Stimulated activated memory B cell treated with anti-CD40 and anti-IgM and Interleukin-4, amounts not matched to agents 10 μg/mL and 1 μg/mL and 100 μg/mL, for 72 hours (primary cell): ENCODE results near the gene FKBP10.
"Not testable (repeated sequence)": the region's sequence is repeated elsewhere in the genome, so short reads cannot be mapped to it uniquely, and the experiment has no call there.

Source experiments
- ATAC-seq: fragments of 150-1000 bp; cut with Tn5 transposase; 2 replicates; pipeline ENCODE4 v1.10.0; 2021
- H3K27ac Mint-ChIP-seq: one replicate; pipeline ENCODE4 v1.8.0; 2022; ENCODE audit warnings: mild to moderate bottlenecking, mixed read lengths
- H3K27me3 Mint-ChIP-seq: one replicate; pipeline ENCODE4 v1.8.0; 2022; ENCODE audit warnings: mixed read lengths
- H3K36me3 Mint-ChIP-seq: one replicate; pipeline ENCODE4 v1.8.0; 2022; ENCODE audit warnings: mixed read lengths
- H3K4me1 Mint-ChIP-seq: one replicate; pipeline ENCODE4 v1.8.0; 2022; ENCODE audit warnings: mixed read lengths
- H3K4me3 Mint-ChIP-seq: one replicate; pipeline ENCODE4 v1.8.0; 2022; ENCODE audit warnings: mild to moderate bottlenecking, moderate library complexity, mixed read lengths
- H3K9me3 Mint-ChIP-seq: one replicate; pipeline ENCODE4 v1.8.0; 2022; ENCODE audit warnings: mixed read lengths

Gene FKBP10

GRCh38 chr17:41814195-41814594 is 1.4 kb downstream of the FKBP10 start:
- Mint-ChIP-seq H3K36me3 (no peaks in the 10 kb centered on the region), H3K4me1 (peaks cover 34% of the 10 kb centered on the region), H3K4me3 (no peak overlapping the region), H3K27me3 (peaks cover 48% of the 10 kb centered on the region), H3K27ac (no peak overlapping the region), H3K9me3 (no peaks in the 10 kb centered on the region)
- no peak for ATAC-seq

GRCh38 chr17:41816637-41817320 is 4.0 kb downstream of the FKBP10 start:
- no peak overlapping the region for H3K4me3 Mint-ChIP-seq
- no peaks in the 10 kb centered on the region for H3K36me3 Mint-ChIP-seq
- H3K4me1 Mint-ChIP-seq = peaks cover 27% of the 10 kb centered on the region
- peaks cover 47% of the 10 kb centered on the region for H3K27me3 Mint-ChIP-seq
- H3K27ac Mint-ChIP-seq = no peak overlapping the region
- no peaks in the 10 kb centered on the region for H3K9me3 Mint-ChIP-seq
- ATAC-seq = no peak

- H3K9me3 Mint-ChIP-seq = no peaks in the 10 kb centered on the region
- no peaks in the 10 kb centered on the region for H3K36me3 Mint-ChIP-seq
- no peak for ATAC-seq
- peaks cover 16% of the 10 kb centered on the region for H3K4me1 Mint-ChIP-seq
- H3K4me3 Mint-ChIP-seq = peak overlapping the region; percentile 14
- H3K27me3 Mint-ChIP-seq = peaks cover 36% of the 10 kb centered on the region
- H3K27ac Mint-ChIP-seq = no peak overlapping the region
These were observed 5.2 kb downstream of the FKBP10 start for GRCh38 chr17:41818024-41818423.

- Mint-ChIP-seq H3K4me1 (peaks cover 10% of the 10 kb centered on the region), H3K9me3 (no peaks in the 10 kb centered on the region)
- ATAC-seq = no peak
These were observed 9.0 kb downstream of the FKBP10 start for GRCh38 chr17:41821776-41822175.

GRCh38 chr17:41822216-41823140 is 9.7 kb downstream of the FKBP10 start:
- Mint-ChIP-seq H3K36me3 (no peaks in the 10 kb centered on the region), H3K4me1 (peaks cover 10% of the 10 kb centered on the region), H3K27me3 (peaks cover 29% of the 10 kb centered on the region), H3K27ac (no peak overlapping the region), H3K9me3 (no peaks in the 10 kb centered on the region), H3K4me3 (no peak overlapping the region)
- no peak for ATAC-seq

More at GRCh38 chr17:41821776-41822175, 9.0 kb downstream of the FKBP10 start:
- Mint-ChIP-seq H3K36me3 (no peaks in the 10 kb centered on the region), H3K27ac (no peak overlapping the region), H3K27me3 (peaks cover 29% of the 10 kb centered on the region), H3K4me3 (no peak overlapping the region)

- no peak overlapping the region for H3K4me3 Mint-ChIP-seq
- ATAC-seq = no peak
- no peaks in the 10 kb centered on the region for H3K9me3 Mint-ChIP-seq
- H3K4me1 Mint-ChIP-seq = peaks cover 8% of the 10 kb centered on the region
- H3K27me3 Mint-ChIP-seq = peaks cover 24% of the 10 kb centered on the region
- H3K27ac Mint-ChIP-seq = no peak overlapping the region
- no peaks in the 10 kb centered on the region for H3K36me3 Mint-ChIP-seq
These were observed 10.3 kb downstream of the FKBP10 start for GRCh38 chr17:41823141-41823524.

GRCh38 chr17:41823580-41823979 is 10.8 kb downstream of the FKBP10 start:
- no peak overlapping the region for H3K4me3 Mint-ChIP-seq
- H3K27ac Mint-ChIP-seq = no peak overlapping the region
- ATAC-seq = no peak
- H3K27me3 Mint-ChIP-seq = peaks cover 19% of the 10 kb centered on the region
- H3K4me1 Mint-ChIP-seq = peaks cover 3% of the 10 kb centered on the region
- H3K36me3 Mint-ChIP-seq = peaks cover 1% of the 10 kb centered on the region
- no peaks in the 10 kb centered on the region for H3K9me3 Mint-ChIP-seq

- ATAC-seq = no peak
- Mint-ChIP-seq H3K27ac (no peak overlapping the region), H3K27me3 (peaks cover 18% of the 10 kb centered on the region), H3K9me3 (no peaks in the 10 kb centered on the region), H3K4me3 (no peak overlapping the region), H3K4me1 (no peaks in the 10 kb centered on the region), H3K36me3 (peaks cover 6% of the 10 kb centered on the region)
These were observed 11.3 kb downstream of the FKBP10 start for GRCh38 chr17:41824086-41824485.

GRCh38 chr17:41825175-41825845 is 12.5 kb downstream of the FKBP10 start:
- Mint-ChIP-seq H3K9me3 (no peaks in the 10 kb centered on the region), H3K4me3 (no peak overlapping the region), H3K27me3 (peaks cover 6% of the 10 kb centered on the region), H3K4me1 (no peaks in the 10 kb centered on the region), H3K27ac (no peak overlapping the region), H3K36me3 (peaks cover 17% of the 10 kb centered on the region)
- ATAC-seq = no peak

GRCh38 chr17:41829961-41830360 is 17.2 kb downstream of the FKBP10 start:
- H3K27ac Mint-ChIP-seq, H3K9me3 Mint-ChIP-seq, H3K4me3 Mint-ChIP-seq, ATAC-seq, H3K4me1 Mint-ChIP-seq, H3K27me3 Mint-ChIP-seq: not testable (repeated sequence)
- peaks cover 29% of the 10 kb centered on the region for H3K36me3 Mint-ChIP-seq

- Mint-ChIP-seq H3K9me3 (no peaks in the 10 kb centered on the region), H3K4me3 (peak overlapping the region; percentile 79), H3K36me3 (peaks cover 12% of the 10 kb centered on the region), H3K27me3 (no peaks in the 10 kb centered on the region), H3K27ac (peak overlapping the region; percentile 67), H3K4me1 (peaks cover 14% of the 10 kb centered on the region)
- peak; percentile 56 for ATAC-seq
These were observed 22.5 kb downstream of the FKBP10 start for GRCh38 chr17:41835214-41835799.

- peak within 1 kb of the TSS; percentile 79 for H3K4me3 Mint-ChIP-seq
- no peaks in the 10 kb centered on the region for H3K9me3 Mint-ChIP-seq
- H3K27me3 Mint-ChIP-seq = no peaks in the 10 kb centered on the region
- H3K27ac Mint-ChIP-seq = peak within 1 kb of the TSS; percentile 67
- H3K4me1 Mint-ChIP-seq = peaks cover 14% of the 10 kb centered on the region
- H3K36me3 Mint-ChIP-seq = peaks cover 12% of the 10 kb centered on the region
- ATAC-seq = peak; percentile 87
These were observed 23.2 kb downstream of the FKBP10 start, which contains the start of gene NT5C3B for GRCh38 chr17:41835800-41836549. TSS of gene NT5C3B (minus strand) at chr17:41836232. CDS start at chr17:41836193, 39 bp downstream.

GRCh38 chr17:41836550-41837196 is 23.9 kb downstream of the FKBP10 start:
- Mint-ChIP-seq H3K36me3 (peaks cover 7% of the 10 kb centered on the region), H3K4me3 (peak overlapping the region; percentile 79), H3K27me3 (no peaks in the 10 kb centered on the region), H3K27ac (peak overlapping the region; percentile 67), H3K4me1 (peaks cover 14% of the 10 kb centered on the region), H3K9me3 (no peaks in the 10 kb centered on the region)
- ATAC-seq = no peak
